Stomach (tissue), 9 donors: ENCODE results near the gene HOXB3. TPM values are rescaled to one million over a fixed set of nuclear protein-coding genes. Genes with fewer than 3 reads are reported as not detected.

ENCODE experiments used
- DNase-seq, 2 donors: peaks; one replicate each; pipeline versions ENCODE4 v3.0.0 to v3.0.0-alpha.2; 2013 to 2019
- H3K27ac ChIP-seq, 5 donors: fragments of 200-600 bp in 4 of 5; sonication (generic) in 4 of 5; one replicate each; pipeline ENCODE4 v1.5.1; 2013 to 2019; ENCODE audit warnings: mild to moderate bottlenecking in 1 of 5, moderate library complexity in 1 of 5
- H3K27me3 ChIP-seq, 3 donors: fragments of 200-600 bp; sonication (generic); one replicate each; pipeline ENCODE4 v1.5.1; 2017 to 2019; ENCODE audit warnings: mixed run types in 1 of 3
- H3K36me3 ChIP-seq, 4 donors: fragments of 200-600 bp; sonication (generic); 1 replicate in 3 of 4; 2 replicates in 1 of 4; pipeline ENCODE4 v1.5.1; 2016 to 2019
- H3K4me1 ChIP-seq, 4 donors: fragments of 200-600 bp; sonication (generic); one replicate each; pipeline ENCODE4 v1.5.1; 2016 to 2019
- H3K4me3 ChIP-seq, 4 donors: fragments of 200-600 bp; sonication (generic) in 3 of 4; one replicate each; pipeline ENCODE4 v1.5.1; 2016 to 2019; ENCODE audit warnings: mild to moderate bottlenecking in 1 of 4
- H3K9me3 ChIP-seq, 4 donors: fragments of 200-600 bp; sonication (generic); one replicate each; pipeline ENCODE4 v1.5.1; 2016 to 2019
- CTCF ChIP-seq, 7 experiments: fragments of 450-650 bp in 4 of 7; fragments of 200-600 bp in 3 of 7; sonication (generic) in 3 of 7; IDR thresholded peaks; one replicate each; pipeline ENCODE4 v1.5.1; 2016 to 2019; ENCODE audit warnings: antibody characterized with exemption in 7 of 7, control low read depth in 2 of 7, mild to moderate bottlenecking in 1 of 7
- EP300 ChIP-seq: sonication (generic); formaldehyde crosslinking; IDR thresholded peaks from one replicate; pipeline ENCODE4 v1.6.1; 2017; ENCODE audit warnings: antibody characterized with exemption
- POLR2A ChIP-seq, 4 donors: fragments of 450-650 bp; IDR thresholded peaks; one replicate each; pipeline ENCODE4 v1.6.1; 2016; ENCODE audit warnings: antibody characterized with exemption in 4 of 4, control low read depth in 2 of 4, mild to moderate bottlenecking in 1 of 4, moderate library complexity in 1 of 4
- POLR2AphosphoS5 ChIP-seq, 3 donors: sonication (generic); formaldehyde crosslinking; IDR thresholded peaks; one replicate each; pipeline ENCODE4 v1.6.1; 2016; ENCODE audit warnings: antibody characterized with exemption in 3 of 3
- WGBS, 5 donors: extraction: QIAGEN DNeasy Blood & Tissue Kit in 3 of 5; methylation state at CpG; one replicate each; pipeline versions ENCODE4 v1.1.5 to v1.1.7; 2013 to 2018; 5-methylcytosine and 5-hydroxymethylcytosine counted together
- intact Hi-C: fragments of 100-400 bp; cut with DNase I; formaldehyde crosslinking; loops from one replicate; pipeline ENCODE4 v1.15.1; 2023; ENCODE audit warnings: low total_unique reads
- polyA plus RNA-seq, 3 donors: library from polyadenylated mRNA; stranded (reverse); fragments of 200-250 nt; gene quantifications; one replicate each; pipeline ENCODE4 v1.2.3, GENCODE V29; 2013
- total RNA-seq, 5 donors: library from RNA; depleted of rRNA; stranded (reverse); fragments of >200 nt; gene quantifications; one replicate each; pipeline versions ENCODE4 v1.1.0 to v1.2.3, GENCODE V29; 2014 to 2016
- donor health status: healthy with polysubstance abuse.
- donor health status: Bipolar disorder and iron deficiency.
- donor health status: healthy.

The HOXB3 gene
- total and polyA plus RNA-seq, 8 donors: 2.8 to 77.6 (median 10.3) TPM

- intact Hi-C loops: no loop called here
- H3K27ac ChIP-seq: no peak overlapping the region
- H3K4me3 ChIP-seq: no peak overlapping the region
- H3K27me3 ChIP-seq: peaks cover 0 to 45% (median 12%) of the 10 kb centered on the region in 3 donors
- H3K9me3 ChIP-seq: no peaks in the 10 kb centered on the region
- no peak for DNase-seq
- H3K4me1 ChIP-seq: peaks cover 0 to 4% (median under 1%) of the 10 kb centered on the region in 4 donors
- TF ChIP-seq CTCF (IDR thresholded peaks at IDR 0.05) (no peak), POLR2A (IDR thresholded peaks at IDR 0.05) (no peak), POLR2AphosphoS5 (IDR thresholded peaks at IDR 0.05) (no peak), EP300 (no peak)
- 66 to 83% (median 70%) methylated on average over 8 of the region's 8 CpGs for WGBS, 5 donors
- no peaks in the 10 kb centered on the region for H3K36me3 ChIP-seq
These were observed 57.8 kb downstream of the HOXB3 start for GRCh38 chr17:48532261-48532660.

- 66 to 91% (median 72%) methylated on average over 8 to 15 of the region's 15 CpGs for WGBS, 5 donors
- Histone ChIP-seq H3K36me3 (no peaks in the 10 kb centered on the region), H3K4me3 (no peak within 1 kb of the TSS), H3K9me3 (no peaks in the 10 kb centered on the region), H3K27ac (no peak within 1 kb of the TSS), H3K27me3 (peaks cover 0 to 59% (median 26%) of the 10 kb centered on the region in 3 donors), H3K4me1 (peaks cover 0 to 8% (median 3%) of the 10 kb centered on the region in 4 donors)
- no peak for DNase-seq
- intact Hi-C loops: no loop called here
- TF ChIP-seq POLR2A (IDR thresholded peaks at IDR 0.05): no peak
- TF ChIP-seq POLR2AphosphoS5 (IDR thresholded peaks at IDR 0.05): no peak
- TF ChIP-seq EP300: no peak
- no peak for TF ChIP-seq CTCF (IDR thresholded peaks at IDR 0.05)
These were observed 59.2 kb downstream of the HOXB3 start, which contains the start of gene HOXB1 for GRCh38 chr17:48530887-48531272. Gene HOXB1 (minus strand): TSS chr17:48531011. CDS start chr17:48530904, 107 bp downstream.

GRCh38 chr17:48530208-48530886 lies 59.7 kb downstream of the HOXB3 start:
- 60 to 84% (median 68%) methylated on average over 29 to 37 of the region's 37 CpGs for WGBS, 5 donors
- no peaks in the 10 kb centered on the region for H3K36me3 ChIP-seq
- peaks cover 0 to 64% (median 28%) of the 10 kb centered on the region in 3 donors for H3K27me3 ChIP-seq
- no peak overlapping the region for H3K4me3 ChIP-seq
- DNase-seq: no peak
- no peak overlapping the region for H3K27ac ChIP-seq
- H3K4me1 ChIP-seq: peaks cover 0 to 8% (median 3%) of the 10 kb centered on the region in 4 donors
- H3K9me3 ChIP-seq: no peaks in the 10 kb centered on the region
- TF ChIP-seq POLR2A (IDR thresholded peaks at IDR 0.05) (no peak), POLR2AphosphoS5 (IDR thresholded peaks at IDR 0.05) (no peak), CTCF (IDR thresholded peaks at IDR 0.05) (no peak), EP300 (no peak)
- intact Hi-C loops: no loop called here

- intact Hi-C loops: no loop called here
- TF ChIP-seq POLR2AphosphoS5 (IDR thresholded peaks at IDR 0.05) (no peak), EP300 (no peak), POLR2A (IDR thresholded peaks at IDR 0.05) (no peak), CTCF (IDR thresholded peaks at IDR 0.05) (no peak)
- Histone ChIP-seq H3K27me3 (peaks cover 0 to 71% (median 28%) of the 10 kb centered on the region in 3 donors), H3K4me3 (no peak overlapping the region), H3K36me3 (no peaks in the 10 kb centered on the region), H3K27ac (no peak overlapping the region), H3K4me1 (peaks cover 0 to 8% (median 3%) of the 10 kb centered on the region in 4 donors), H3K9me3 (no peaks in the 10 kb centered on the region)
- 69 to 90% (median 83%) methylated on average over 6 to 11 of the region's 11 CpGs for WGBS, 5 donors
- DNase-seq: no peak
These were observed 60.4 kb downstream of the HOXB3 start for GRCh38 chr17:48529683-48530009.
